ENCODE data around the gene TOP3A.

Gene TOP3A

DNA sequence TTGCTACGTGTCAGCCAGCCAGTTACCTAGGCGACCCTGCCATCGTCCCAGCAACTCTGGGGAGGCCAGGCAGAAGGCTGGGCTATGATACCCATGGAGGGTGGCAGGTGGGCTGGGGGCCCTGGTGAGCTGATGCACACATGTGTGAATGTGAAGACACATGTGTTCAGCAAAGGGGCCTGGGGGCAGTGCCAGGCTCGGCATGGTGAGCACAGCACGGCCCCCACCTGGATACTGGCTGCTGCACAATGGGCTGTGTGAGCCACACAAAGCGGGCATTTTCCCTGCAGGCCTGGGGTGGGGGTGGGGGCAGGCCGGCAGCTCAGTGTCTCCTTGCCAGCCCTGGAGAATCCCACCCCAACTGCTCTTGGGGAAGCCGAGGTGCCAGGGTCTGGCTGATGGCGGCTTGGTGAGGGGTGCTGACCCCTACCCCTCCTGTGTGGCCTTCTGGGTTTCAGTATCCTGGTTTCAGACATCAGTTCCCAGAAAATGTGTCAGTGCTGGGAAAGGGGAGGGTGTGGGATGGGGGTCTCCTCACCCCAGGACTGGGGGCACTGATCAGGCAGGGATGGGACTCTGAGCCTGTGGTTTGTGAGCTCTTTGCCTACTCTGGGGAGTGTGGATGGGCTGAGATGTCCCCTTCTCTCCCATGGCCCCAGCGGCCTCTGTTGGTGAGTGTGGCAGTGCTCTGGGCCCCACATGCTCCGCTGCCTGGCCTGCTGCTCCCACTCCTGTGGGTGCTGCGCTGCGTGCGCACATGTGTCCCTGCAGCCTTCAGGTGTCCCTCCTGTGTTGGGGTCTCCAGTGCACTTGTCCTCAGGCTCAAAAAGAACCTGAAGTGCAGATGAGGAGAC, 84.3 kb downstream of the TOP3A start:
- no peak for DNase-seq

DNA sequence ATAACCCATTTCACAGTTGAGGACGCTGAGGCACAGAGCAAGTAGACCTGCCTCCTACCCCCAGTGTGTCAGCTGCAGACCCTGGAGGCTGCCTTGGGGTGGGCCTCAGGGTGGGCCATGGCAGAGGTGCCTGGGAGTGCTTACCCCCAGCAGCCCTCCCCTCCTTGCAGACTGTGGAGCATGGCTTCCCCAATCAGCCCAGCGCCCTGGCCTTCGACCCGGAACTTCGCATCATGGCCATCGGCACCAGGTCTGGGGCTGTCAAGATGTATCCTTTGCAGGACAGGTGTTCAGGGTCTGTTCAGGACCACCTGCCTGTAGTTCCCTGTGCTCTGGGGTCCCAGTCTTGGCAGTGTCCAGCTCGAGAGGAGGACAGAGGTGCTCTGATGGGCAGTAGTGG, 85.0 kb downstream of the TOP3A start:
- no peak for DNase-seq

- no peak for DNase-seq
These were observed 85.5 kb downstream of the TOP3A start for GRCh38 chr17:18229254-18229653.

DNA sequence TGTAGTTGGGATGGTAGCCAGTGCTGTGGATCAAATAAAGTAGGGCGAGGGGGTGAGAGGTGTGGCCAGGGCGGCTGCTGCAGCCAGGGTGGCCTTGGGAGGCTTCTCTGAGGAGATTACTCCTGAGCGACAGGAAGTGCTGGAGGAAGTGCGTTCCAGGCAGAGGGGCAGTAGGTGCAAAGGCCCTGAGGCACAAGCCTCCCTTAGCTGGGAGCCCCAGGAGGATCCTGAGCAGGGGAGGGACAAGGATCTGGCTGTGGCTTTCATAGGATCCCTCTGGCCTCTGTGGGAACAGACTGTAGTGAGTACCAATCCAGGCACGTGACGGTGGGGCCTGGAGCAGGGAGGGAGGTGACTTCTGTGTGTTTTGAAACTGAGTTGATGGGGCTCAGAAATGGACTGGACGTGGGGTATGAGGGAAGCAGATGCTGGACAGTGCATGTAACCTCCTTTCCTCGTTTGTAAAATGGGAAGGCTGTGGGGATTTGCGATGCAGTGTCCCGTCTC, 86.6 kb downstream of the TOP3A start:
- no peak for DNase-seq

DNA sequence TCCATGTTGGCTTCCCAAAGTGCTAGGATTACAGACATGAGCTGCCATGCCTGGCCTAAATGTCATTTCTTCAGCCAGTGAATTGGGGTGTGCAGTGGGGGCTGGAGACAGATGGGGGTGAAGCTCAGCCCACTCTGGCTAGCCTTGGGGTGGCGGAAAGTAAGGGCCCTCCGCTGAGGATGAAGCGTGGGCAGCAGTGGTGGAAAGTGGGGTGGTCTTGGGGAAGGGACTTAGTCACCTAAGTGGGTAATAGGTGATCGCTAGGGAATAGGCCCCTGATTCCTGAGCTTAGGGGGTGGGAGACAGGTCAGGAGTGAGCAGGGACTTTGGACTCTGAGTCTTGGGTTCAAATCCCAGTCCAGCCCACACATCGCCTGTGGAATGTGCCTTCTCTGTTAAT, 87.2 kb downstream of the TOP3A start:
- no peak for DNase-seq

- DNase-seq = no peak
These were observed 88.4 kb downstream of the TOP3A start for GRCh38 chr17:18226284-18226945.

DNA sequence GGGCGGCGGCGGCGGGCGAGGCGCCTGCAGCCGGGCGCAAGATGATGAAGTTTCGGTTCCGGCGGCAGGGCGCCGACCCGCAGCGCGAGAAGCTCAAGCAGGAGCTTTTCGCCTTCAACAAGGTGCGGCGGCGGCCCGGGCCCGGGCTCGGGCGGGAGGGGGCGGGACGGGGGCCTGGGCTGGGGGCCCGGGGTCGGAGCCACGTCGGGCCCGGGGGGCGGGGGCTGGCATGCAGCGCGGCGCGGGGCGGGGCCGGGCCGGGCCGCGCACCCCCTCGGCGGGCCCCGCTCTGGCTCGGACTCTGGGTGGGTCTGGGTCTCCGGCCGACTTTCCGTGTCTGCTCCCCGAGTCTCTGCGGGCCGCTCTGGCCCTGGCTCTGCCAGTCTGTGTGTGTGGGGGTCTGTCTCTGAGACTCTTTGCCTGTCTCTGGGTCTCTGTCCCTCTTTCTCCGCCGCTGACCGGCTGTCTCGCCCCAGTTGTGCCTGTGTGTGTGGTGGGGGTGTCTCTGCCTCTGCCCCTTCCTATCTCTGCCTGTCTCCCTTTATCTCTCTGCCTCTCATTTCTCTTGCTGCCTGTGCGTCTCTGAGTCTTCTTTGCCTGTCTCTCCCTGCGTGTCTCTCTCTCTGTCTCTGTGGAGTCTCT, 89.0 kb downstream of the TOP3A start:
- no peak for DNase-seq

GRCh38 chr17:18225121-18225641, 89.6 kb downstream of the TOP3A start, which contains the start of gene LLGL1:
TSS of gene LLGL1 (plus strand) at chr17:18225635. CDS start at chr17:18225683, 48 bp downstream.
- peak; percentile 68 for DNase-seq

DNA sequence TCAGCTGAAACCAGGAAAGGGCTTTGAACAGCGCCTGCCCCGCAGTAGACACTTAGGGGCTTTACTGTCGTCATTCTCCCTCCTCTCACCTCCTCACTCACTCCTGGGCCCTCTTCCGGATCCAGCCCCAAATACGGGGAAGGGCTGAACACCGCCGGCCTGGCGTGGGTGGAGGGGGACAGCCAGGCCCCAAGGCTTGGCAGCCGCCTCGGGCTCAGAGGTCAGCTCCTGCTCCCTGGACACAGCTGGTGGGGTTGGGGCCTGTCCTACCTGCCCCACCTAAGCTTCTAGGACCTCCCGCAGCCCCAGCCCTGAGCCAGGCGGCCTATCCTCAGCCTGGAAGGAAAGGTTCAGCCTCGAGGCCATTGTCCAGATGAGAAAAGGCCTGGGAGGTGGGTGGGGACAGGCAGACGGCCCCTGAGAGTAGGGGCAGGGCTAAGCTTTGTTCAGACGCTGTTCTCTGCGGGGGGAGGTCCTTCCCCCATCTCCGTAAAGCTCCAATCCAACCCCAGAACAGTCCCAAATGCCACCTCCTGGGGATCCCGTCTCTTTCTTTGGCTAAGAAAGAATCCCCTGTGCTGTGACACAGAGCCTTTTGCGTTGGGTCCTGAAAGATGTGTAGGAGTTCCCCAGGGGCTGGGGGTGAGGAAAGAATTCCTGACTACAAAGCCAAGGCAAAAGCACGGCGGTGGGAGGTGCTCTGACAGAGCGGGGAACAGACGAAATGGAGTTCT, 90.2 kb downstream of the TOP3A start:
- no peak for DNase-seq

DNA sequence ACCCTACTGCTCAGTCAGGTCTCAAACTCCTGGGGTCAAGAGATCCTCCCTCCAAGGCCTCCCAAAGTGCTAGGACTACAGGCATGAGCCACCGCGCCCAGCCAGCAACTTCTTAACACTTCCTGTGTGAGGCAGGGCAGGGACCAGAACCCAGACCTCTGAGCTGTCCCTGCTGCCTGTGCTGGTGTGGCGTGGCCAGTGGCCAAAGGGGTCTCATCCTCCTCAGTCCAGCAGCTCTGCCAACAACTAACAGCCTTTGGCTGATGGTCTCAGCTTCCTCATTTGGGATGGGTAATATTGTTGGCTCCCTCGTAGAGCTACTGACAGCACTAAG, 90.8 kb downstream of the TOP3A start:
- no peak for DNase-seq
